C4-2B (cell line): Measurements from ENCODE around the gene RPAIN.

Source experiments
- H3K27ac ChIP-seq: fragments of 450-650 bp; 2 replicates; pipeline ENCODE4 v1.5.1; 2017
- CTCF ChIP-seq: fragments of 450-650 bp; conservative IDR thresholded peaks from 2 replicates; pipeline ENCODE4 v1.5.1; 2017; ENCODE audit warnings: mild to moderate bottlenecking
- ZFX ChIP-seq: fragments of 450-650 bp; IDR thresholded peaks from 2 replicates; pipeline ENCODE4 v1.6.1; 2017

RPAIN gene

DNA sequence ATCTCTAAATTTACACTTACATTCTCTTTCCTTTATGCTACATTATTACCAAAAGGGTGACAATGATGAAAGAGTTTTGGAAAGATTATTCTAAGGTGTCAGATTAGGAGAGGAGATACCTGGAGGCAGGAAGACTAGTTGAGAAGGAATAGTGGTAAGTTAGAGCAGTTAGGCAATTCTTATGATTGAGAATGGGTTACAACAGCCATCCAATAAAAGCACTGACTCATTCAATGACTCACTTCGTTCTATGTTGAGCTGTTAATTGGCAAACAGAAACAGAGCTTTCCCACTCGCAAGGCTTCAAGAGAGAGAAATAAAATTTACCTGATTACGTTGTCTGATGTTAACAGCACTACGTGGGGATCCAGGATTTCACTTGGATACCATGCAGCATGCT, 6.3 kb upstream of the RPAIN start:
- H3K27ac ChIP-seq: no peak overlapping the region

GRCh38 chr17:5416901-5417300, 3.1 kb upstream of the RPAIN start:
- H3K27ac ChIP-seq: no peak overlapping the region
- no peak for TF ChIP-seq ZFX
- no peak for TF ChIP-seq CTCF

More for the DNA sequence above, 6.3 kb upstream of the RPAIN start:
- no peak for TF ChIP-seq CTCF
- no peak for TF ChIP-seq ZFX

GRCh38 chr17:5418858-5419355, 1.1 kb upstream of the RPAIN start:
- H3K27ac ChIP-seq: peak overlapping the region; percentile 91

DNA sequence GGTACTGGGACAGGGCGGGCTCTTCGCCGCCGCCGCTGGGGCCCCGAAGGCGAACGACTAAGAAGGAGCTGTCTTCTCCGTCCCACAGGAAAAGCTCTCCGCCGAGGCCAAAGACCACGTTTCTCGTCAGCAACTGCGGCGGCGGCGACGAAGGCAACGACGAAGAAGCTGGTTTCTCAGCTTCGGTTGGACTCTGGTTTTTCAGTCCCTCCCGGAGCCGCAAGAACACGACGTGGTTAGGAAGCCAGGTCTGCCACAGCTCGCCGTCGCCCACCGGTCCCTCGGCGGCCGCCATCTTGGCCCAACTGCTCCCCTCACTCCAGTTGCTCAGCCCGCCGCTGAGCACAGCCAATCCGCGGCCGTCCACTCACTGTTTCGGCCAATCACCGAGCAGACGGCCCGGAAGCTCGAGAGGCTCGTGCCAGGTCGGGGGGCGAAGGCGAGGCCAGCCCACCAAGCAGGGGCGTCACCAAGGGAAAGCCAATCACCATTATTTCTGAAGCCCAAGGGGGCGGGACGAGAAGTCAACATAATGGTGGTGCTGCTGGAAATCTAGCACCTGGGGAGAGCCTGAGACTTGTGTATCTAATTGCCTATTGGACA, 525 bp upstream of the RPAIN start, which contains the start of gene NUP88:
TSS of gene NUP88 (minus strand) at position 307 of the 603 bp plus-strand sequence. CDS start at position 295, 12 bp downstream.
- H3K27ac ChIP-seq: peak within 1 kb of the TSS; percentile 91
- TF ChIP-seq ZFX (peak; percentile 42; the same call in 1 of the 2 replicates), CTCF (no peak)

More at GRCh38 chr17:5418858-5419355, 1.1 kb upstream of the RPAIN start:
- TF ChIP-seq ZFX (peak; percentile 63), CTCF (no peak)

- no peak overlapping the region for H3K27ac ChIP-seq
- TF ChIP-seq ZFX: no peak
- TF ChIP-seq CTCF: no peak
Observed at GRCh38 chr17:5422505-5422904, 2.5 kb downstream of the RPAIN start.

DNA sequence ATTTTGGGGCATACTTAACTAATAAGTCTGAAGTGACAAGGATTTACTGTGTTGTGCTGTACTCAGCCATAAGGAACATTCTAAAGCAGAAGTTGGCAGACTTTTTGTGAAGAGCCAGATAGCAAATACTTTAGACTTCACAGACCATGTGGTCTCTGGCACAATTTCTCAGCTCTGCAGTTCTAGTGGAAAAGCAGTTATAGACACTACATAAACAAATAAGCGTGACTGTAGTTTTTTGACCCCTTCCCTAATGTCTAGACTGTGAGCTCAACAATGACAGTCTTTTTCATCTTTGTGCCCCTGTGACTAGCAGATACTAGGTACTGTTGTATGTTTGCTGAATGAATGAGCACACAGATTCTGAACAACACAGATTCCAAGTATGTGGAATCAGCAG, 4.9 kb downstream of the RPAIN start:
- H3K27ac ChIP-seq: no peak overlapping the region
- no peak for TF ChIP-seq CTCF
- TF ChIP-seq ZFX: no peak

GRCh38 chr17:5425826-5426225, 5.8 kb downstream of the RPAIN start:
- TF ChIP-seq ZFX: no peak
- TF ChIP-seq CTCF: no peak
- no peak overlapping the region for H3K27ac ChIP-seq
